ENCODE data around the gene C15orf40.
"Not testable (repeated sequence)": the region's sequence is repeated elsewhere in the genome, so short reads cannot be mapped to it uniquely, and the experiment has no call there.

C15orf40 gene

DNA sequence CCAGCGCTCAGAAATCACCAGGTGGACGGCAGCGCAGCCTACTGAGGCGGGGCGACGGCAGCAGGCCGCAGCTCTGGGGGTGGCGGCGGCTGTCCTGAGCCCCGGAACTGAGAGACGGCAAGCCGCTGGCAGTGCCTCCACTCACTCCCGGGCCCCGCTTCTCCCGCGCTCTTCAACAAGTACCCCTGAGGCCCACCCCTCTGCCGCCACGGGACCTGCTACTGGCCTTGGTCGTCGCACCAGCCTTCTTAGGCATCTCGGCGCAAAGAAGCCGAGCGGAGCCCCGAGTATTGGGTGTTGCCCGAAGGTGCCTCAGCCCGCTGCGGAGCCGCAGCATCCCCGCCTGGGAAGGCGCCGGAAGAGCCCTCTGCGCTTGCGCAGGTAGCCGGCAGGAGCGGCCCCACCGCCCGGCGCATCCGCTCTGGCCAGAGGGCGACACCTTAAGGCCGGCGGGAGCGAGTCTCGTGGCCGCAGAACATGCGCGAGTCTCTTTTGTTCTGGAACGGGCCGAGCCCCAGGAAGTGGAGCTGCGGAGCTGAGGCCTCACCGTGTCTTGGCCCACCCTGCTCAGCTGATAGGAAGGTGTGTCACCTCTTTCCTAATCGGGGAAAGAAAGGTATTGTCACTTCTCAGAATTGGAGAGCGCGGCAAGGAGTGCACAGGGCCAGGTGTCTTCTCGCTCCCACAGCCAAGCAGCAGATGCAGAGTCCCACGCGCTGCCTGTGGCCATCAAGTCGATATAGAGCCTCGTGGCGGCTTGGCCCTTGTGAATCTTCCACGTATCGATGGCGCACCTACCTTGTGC is at the start of gene C15orf40:
TSS of gene C15orf40 (minus strand) at position 369 of the 805 bp plus-strand sequence. CDS start at position 337, 32 bp downstream.
- peak; percentile 95 for DNase-seq

DNA sequence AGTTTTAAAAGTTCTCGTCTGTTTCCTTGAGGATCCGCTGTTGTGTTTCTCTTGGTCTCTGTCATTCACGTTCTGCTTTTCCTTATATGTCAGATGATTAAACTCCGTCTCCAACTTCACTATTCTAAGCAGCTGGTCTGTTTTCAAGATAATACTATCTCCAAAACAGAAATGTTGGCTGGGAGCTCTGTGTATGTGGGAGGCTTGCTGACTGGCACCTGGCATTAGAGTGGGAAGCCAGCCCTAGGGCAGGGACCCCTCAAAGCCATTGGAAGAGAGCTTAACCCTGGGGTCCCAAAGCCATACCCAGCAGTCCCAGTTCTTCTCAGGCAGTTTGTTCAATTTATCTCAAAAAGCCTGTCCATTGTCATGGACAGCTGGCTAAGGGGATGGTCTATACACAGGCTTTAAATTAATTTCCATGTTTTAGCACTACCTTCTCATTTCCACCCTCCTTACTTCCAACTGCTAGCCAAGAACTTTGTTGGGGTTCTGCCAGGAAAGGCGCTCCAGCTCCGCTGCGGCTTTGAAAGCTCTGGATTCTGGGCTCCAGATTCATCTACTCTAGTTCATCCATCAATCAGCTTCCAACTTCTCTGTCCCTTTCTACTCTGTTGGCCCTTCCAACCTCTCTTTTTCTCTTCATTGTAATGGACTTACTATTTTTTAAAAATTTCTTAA is 46.4 kb upstream of the C15orf40 start:
- peak; percentile 38 for DNase-seq

DNA sequence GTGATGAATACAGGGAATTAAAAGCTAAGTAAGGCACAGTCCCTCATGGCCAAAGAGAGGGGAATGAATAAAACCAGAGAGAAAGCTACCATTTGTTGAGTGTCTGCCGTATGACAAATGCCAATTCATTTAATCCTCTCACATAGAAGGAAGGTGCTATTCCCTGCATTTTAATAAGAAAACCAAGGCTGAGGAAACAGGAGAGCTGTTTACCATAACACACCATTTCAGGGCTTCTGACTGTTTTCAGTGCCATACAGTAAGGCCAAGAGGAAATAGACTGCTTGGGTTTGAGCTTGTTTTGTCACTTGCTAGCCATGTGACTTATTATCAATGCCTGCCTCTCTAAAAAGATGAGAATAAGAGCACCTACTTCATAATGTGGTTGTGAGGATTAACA is 45.6 kb upstream of the C15orf40 start:
- no peak for DNase-seq

DNA sequence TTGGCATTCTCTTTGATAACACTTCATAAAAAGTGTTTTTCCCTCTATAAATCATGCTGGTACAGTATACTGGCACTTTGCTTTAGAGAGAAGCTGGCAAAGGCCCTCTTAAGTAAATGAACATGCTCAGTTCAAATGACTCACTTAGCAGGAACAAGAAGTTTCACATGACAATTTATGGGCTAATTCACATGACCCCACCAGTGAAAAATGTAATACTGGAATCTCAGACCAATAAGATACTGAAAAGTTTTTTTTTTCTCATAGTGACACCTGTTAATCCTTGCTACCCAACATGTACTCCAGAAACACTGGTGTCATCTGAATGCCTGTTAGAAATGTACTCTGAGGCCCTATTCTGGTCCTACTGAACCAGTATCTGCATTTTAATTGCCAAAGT is 41.7 kb upstream of the C15orf40 start:
- no peak for DNase-seq

DNA sequence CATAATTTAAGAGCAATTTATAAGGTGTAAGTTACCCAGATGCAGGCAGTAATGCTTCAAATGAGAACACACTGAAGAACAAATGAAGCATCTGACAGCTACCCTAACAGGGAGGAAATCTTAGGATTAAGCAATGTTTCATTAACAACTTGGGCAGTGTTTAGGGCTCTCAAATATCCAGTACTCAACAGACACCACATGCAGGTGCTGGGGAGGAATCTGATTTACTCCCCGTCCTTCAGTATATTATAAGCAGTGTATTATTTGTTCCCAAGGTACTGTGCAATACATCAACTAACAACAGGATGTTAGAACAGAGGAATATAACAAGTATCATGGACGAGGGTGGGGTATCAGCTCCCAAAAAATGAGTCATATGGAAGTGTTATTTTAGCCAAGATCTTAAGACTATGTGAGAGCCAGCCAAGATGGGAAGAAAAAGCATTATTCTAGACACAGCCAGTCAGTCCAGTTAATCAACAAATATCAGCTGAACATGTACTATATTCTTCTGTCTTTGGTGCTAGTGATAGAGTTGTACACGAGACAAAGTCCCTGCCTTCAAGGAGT is 35.2 kb upstream of the C15orf40 start:
- DNase-seq = no peak

DNA sequence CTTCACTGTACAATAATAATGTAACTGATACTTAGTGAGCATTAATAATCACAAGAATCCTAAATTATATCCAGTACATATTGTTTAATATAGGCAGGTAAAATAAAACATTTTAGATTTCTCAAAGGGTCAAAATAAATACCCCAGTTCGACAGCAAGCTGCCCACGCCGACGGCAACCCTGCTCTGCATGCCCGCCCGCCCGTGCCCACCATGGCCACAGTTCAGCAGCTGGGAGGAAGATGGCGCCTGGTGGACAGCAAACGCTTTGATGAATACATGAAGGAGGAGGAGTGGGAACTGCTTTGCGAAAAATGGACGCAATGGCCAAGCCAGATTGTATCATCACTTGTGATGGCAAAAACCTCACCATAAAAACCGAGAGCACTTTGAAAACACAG is 32.7 kb upstream of the C15orf40 start:
- no peak for DNase-seq

DNA sequence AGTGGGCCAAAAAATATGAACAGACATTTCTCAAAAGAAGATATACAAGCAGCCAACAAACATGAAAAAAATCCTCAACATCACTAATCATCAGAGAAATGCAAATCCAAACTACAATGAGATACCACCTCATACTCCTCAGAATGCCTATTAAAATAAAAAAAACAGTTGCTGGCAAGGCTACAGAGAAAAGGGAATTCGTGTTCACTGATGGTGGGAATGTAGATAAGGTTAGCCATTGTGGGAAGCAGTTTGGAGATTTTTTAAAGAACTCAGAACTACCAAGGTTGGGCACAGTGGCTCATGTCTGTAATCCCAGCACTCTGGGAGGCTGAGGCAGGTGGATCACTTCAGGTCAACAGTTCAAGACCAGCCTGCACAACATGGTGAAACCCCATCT is 27.8 kb upstream of the C15orf40 start:
- no peak for DNase-seq

DNA sequence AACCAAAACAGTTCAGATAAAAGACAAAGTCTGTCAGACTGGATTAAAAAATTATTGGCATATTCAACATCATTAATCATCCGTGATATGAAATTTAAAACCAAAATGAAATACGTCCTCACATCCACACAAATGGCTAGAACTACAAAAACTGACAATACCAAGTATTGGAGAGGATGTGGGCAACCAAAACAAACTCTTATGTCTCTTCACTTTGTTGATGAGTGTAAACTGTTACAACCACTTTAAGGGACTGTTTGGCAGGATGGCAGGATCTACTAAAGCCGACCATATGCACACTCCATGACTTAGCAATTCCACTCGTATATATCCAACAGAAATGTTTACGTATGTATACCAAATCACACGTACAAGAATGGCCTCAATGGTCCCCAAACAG is 24.8 kb upstream of the C15orf40 start:
- no peak for DNase-seq

DNA sequence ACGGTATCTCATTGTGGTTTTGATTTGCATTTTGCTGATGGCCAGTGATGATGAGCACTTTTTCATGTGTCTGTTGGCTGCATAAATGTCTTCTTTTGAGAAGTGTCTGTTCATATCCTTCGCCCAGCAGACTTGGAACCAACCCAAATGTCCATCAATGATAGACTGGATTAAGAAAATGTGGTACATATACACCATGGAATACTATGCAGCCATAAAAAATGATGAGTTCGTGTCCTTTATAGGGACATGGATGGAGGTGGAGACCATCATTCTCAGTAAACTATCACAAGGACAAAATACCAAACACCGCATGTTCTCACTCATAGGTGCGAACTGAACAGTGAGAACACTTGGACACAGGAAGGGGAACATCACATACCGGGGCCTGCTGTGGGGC is 19.8 kb upstream of the C15orf40 start:
- not testable (repeated sequence) for DNase-seq

DNA sequence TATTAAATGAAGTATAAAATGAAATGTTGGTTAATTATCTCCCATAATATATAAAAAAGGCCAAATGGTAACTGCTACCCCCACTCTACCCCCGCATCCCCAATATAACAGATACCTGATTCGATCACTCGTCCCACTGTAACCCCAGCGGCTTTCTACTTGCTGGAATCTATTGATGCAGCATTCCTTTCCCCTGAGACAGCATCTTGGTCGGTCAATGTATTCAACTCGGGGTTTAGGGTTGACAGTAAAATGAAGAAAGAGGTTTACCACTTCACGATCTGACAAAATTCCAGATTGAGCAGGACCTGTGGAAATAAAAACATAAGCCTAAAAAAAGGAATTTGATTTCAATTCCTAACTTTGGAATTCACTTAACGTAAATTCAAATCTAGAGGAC is 18.6 kb upstream of the C15orf40 start:
- no peak for DNase-seq

DNA sequence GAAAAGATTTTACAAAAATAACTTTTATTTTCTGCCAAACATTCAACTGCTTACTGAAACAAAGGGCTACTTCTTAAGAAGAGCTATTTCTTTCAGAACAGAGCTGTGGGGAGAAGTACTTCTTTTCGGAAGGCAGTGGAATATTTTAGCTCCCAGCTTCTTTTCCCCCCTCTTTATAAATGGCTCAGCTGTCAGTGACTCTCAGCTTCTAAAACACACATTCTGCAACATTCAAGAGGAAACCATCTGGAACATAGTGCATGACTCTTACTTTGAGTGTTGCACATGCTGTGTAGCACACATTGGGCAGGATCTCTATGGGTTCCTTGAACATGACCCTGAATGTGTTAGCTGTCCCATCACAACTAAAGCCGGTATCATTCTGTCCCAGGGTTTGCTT is 7.0 kb upstream of the C15orf40 start:
- DNase-seq = no peak

DNA sequence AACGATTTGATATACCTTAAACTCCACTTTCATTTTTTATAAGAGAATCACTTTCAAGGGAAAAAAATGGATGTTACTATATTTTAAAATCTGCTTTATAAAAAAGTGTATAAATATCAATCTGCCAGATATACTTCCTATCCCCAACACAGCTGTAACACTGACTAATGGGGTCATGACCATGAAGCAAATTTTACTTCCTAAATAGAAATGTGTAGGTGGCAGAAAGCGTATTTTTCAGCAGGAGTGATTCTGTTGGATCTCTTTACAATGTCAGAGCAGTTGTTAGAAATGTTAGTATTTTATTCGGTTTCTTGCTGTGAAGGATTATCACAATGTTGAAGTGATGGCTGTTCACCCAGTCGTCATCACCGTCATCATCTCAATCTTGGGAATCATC is 5.5 kb upstream of the C15orf40 start:
- no peak for DNase-seq

DNA sequence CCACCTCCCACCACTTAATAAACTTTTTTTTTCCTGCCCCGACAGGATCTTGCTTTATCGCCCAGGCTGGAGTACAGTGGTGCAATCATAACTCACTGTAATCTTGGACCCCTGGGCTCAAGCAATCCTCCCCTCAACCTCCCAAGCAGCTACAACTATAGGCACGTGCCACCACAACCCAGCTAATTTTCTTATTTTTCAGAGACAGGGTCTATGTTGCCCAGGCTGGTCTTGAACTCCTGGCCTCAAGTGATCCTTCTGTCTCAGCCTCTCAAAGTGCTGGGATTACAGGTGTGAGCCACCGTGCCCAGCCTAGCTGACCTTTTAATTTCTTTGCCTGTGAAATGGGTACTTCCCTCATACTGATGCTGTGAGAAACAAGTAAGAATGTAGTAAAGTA is 3.9 kb upstream of the C15orf40 start:
- no peak for DNase-seq

DNA sequence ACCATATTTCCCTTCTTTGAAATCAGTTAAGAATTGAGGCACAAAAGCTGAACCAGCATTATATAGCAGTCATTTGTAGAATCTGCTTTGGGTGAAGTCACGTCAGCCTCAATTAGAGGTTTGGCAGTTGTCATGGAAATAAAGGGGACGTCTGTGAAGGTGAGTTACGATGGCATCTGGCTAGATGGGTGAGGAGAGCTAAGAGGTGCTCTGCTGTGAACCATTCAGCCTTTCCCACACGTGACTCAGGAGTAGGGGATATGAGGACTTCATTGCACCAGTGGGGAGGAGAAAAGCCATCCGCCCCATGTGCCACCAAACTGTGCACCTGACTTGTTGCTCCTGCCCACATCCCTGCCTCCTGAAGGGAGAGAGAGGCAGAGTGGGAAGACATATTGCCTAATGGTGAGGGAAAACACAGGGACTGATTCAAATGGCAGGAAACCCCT is 2.8 kb upstream of the C15orf40 start:
- peak; percentile 17 for DNase-seq

DNA sequence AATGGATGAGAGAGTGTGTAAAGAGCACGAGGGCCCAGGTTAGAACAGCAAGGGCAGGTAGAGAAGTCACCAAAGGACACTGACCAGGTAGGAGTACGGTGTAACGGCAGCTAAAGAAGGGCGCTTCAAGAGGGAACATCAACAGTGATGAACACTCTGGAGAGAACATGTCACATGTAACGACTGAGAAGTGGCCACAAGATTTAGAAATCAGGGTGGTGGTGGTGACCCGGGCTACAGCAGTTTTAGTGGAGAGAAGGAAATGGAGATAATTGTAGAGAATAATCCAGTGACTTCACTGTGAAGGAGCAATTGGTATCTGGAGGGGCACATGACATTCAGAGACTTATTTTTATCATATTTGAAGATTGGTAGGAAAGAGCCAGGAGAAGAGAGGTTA is 1.2 kb upstream of the C15orf40 start:
- peak; percentile 39 for DNase-seq

DNA sequence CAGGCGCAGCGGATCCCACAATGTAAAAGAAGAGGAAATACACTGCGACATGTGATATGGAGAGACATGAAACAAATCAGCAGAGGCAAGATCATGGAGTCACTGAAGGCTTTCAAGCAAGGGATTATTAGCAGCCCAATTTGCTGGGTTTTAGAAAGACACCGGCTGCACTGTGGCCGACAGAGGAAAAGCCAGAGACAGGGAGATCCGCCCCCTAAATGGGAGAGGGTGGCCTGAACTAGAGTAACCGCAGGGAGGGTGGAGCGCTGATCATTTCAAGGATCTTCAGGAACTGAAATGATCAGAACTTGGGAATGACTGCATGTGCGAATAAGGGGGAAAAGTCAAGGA is 612 bp upstream of the C15orf40 start:
- peak; percentile 76 for DNase-seq

DNA sequence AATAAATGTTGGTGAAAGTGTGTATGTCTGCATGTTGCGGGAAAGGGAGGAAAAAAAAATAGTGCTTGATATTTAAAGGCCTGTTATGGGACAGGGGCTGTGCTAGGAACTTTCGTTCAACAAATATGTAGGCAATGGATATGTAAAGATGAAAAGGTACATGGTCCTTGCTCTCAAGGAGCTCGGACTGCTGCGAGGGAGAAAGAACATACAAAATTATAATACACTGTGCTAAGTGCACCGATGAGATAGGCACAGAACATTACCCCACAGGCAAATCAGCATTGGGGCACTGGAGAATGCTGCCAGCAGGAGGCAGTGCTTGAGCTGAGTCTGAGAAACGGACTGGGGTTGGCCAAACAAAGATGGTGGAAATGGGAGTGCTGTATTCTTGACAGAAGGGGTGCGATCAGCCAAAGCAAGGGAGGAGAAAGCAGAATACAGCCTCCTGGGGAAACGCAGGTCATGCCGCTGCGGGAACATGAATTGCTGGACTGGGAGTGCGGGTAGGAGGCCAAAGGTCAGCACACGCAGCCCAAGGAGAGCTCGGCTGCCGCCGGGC is 649 bp downstream of the C15orf40 start:
- DNase-seq = peak; percentile 91

DNA sequence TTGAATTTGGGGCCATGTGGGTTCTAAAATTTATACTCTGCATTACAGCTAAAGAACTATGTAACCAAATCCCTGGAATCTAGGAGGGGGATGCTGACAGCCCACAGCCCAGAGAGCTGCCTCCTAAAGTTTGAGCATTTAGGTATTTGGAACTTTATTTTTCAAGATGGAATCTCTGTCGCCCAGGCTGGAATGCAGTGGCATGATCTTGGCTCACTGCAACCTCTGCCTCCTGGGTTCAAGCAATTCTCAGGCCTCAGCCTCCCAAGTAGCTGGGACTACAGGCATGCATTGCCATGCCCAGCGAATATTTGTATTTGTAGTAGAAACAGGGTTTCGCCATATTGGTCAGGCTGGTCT is 10.8 kb downstream of the C15orf40 start:
- DNase-seq = not testable (repeated sequence)

DNA sequence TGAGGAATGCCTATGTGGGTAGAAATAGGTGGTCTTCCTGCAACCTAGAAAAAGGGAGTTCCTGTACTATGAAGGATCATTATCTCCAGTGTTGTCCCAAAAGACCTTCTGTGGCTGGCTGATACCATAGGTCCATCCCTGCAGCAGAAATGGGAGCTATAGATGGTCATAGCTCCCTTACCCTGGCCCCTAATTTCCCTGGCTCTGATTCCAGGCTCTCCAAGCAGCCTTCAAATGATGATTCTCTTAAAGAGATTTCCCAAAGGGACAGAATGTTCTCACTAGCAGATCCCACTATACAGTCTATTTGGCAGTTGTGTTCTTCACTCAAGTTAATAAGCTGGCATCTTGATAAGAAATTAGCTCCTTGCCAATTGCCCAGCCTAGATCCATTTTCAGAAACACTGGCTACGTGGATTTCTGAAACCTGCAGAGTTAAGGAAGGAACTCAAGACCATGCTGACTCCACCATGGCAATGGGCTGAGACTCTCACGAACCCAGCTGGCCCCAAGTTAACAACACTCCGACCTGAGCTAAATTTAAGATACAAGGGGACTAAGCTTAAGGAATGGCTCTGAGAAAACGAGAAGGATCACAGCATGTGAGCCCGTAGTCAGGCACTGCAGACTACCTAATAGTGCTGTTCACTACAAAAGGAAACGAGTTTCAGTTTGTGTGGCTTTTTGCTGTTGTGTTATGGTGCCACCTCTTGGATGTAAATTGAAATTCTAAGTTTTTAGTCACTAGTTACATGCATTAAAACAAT is 11.4 kb downstream of the C15orf40 start:
- DNase-seq = peak; percentile 86

DNA sequence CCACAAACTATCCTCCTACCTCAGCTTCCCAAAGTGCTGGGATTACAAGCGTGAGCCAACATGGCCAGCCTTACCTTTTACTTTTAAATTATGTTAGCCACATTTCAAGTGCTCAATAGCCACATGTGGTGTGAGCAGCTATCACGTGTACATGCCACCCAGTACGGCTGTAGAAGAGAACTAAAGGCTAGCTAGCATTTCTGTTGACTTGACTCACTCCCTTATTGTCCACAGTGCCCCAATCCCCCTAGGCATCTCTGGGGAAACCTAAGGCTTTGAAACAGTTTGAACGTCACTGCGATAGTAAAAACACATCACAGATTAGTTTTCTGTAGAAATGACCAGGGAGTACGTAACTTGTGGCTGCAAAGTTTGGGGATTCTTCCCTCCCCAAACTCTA is 12.0 kb downstream of the C15orf40 start:
- DNase-seq = no peak

DNA sequence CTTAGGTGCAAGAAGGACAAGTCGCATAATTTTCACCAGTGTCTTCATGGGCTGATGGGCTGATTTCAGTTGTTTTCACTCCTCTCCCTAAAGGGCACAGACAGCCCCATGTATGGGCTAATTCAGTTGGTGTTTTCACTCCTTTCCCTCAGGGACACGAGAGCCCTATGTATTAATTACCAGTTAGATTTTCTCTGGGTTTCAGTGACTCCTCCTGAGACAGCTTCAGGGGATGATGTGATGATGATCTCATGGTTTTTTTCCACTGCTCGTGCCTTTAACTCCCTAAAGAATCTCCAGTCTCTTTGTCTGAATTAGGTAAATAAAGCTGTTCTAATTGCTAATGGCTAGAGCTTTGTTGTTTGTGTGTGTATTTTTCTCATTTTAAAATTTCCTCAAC is 15.5 kb downstream of the C15orf40 start:
- DNase-seq = no peak

DNA sequence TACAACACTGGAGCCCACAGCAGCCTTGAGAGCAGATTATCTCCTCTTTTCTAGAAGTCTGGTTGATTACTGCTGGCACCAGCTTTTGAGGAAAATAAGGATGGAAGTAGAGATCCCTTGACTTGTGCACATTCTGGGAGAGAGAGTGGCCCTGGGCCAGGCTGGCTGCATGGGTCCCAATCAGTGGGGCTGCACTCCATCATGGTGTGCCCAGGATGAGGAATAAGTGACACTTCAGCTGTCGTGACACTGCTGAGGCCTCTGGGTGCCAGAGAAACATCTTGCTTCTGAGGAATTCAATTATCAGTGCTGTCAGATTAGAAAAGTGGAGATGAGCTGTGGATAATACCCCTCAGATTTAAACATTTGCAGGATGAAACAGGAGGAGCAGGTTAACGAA is 16.4 kb downstream of the C15orf40 start:
- no peak for DNase-seq

DNA sequence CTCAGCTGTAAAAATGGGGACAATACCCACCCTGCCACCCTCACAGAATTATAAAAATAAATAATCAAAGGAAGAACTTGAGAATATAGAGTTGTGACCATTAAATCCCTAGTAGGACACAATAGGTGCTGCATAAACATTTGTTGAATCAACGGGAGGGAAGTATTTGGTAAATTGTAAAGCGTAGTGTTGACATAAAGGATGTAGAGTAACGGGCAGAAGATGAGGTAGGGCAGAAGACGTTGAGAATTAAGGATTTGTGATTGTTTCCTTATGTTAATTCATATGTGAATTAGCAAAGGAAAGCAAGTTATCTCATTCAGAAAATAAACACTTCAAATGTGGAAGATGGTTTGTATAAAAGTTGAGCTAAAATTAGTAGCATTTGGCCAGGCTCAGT is 18.3 kb downstream of the C15orf40 start:
- no peak for DNase-seq

Measured in OCI-M1 (cell line).